GM23338 (cell line): ENCODE data around the gene MYCL.

ENCODE experiments used
- CREB1 ChIP-seq: fragments of 250-450 bp; sonication (Bioruptor Pico); IDR thresholded peaks from 2 replicates; pipeline ENCODE4 v1.5.0; 2020; ENCODE audit warnings: low read depth, mild to moderate bottlenecking, moderate library complexity
- CTCF ChIP-seq, 2 experiments: fragments of 200-600 bp in 1 of 2; sonication (generic) in 1 of 2; conservative IDR thresholded peaks; 2 replicates each; pipeline versions ENCODE4 v1.5.1 to v1.6.1; 2016 to 2017; ENCODE audit warnings: antibody characterized with exemption in 2 of 2, low read depth in 2 of 2, mild to moderate bottlenecking in 2 of 2, moderate library complexity in 1 of 2
- ETS1 ChIP-seq: IDR thresholded peaks from 2 replicates; pipeline ENCODE4 v1.6.1; 2016; ENCODE audit warnings: antibody characterized with exemption
- EZH2 ChIP-seq: fragments of 200-600 bp; sonication (generic); IDR thresholded peaks from one replicate; pipeline ENCODE4 v1.8.0; 2017; ENCODE audit warnings: antibody characterized with exemption, mild to moderate bottlenecking, low read depth; ENCODE audit not compliant: unreplicated experiment
- EZH2phosphoT487 ChIP-seq: fragments of 200-600 bp; sonication (generic); IDR thresholded peaks from one replicate; pipeline ENCODE4 v1.8.1; 2018; ENCODE audit warnings: antibody characterized with exemption; ENCODE audit not compliant: unreplicated experiment
- POLR2AphosphoS5 ChIP-seq: IDR thresholded peaks from 2 replicates; pipeline ENCODE4 v1.6.1; 2016; ENCODE audit warnings: antibody characterized with exemption, low read depth
- STAT1 ChIP-seq: IDR thresholded peaks from one replicate; pipeline ENCODE4 v1.6.1; 2016; ENCODE audit warnings: antibody characterized with exemption; ENCODE audit not compliant: unreplicated experiment

- TF ChIP-seq CTCF (conservative IDR thresholded peaks at IDR 0.05; ENCODE audit: low read depth in 2 of 2) (no peak), POLR2AphosphoS5 (no peak), EZH2phosphoT487 (no peak), EZH2 (no peak), ETS1 (no peak), CREB1 (CRISPR knock-in tag) (no peak), STAT1 (no peak)
Measured at GRCh38 chr1:39857126-39857878, 44.4 kb downstream of the MYCL start.
